Nephron progenitor cell (in vitro differentiated cells): Measurements from ENCODE around the gene CEP57L1.
"Not testable (repeated sequence)": the region's sequence is repeated elsewhere in the genome, so short reads cannot be mapped to it uniquely, and the experiment has no call there.

Experiments used
- DNase-seq: peaks from one replicate; pipeline ENCODE4 v3.0.0; 2021
- H3K27ac Mint-ChIP-seq: 2 replicates; pipeline ENCODE4 v1.8.0; 2021; ENCODE audit warnings: mild to moderate bottlenecking, moderate library complexity, mixed read lengths
- H3K27me3 Mint-ChIP-seq: 2 replicates; pipeline ENCODE4 v1.8.0; 2021; ENCODE audit warnings: mild to moderate bottlenecking, low read depth, mixed read lengths; ENCODE audit not compliant: poor library complexity
- H3K36me3 Mint-ChIP-seq: 2 replicates; pipeline ENCODE4 v1.8.0; 2021; ENCODE audit warnings: low read depth, mixed read lengths
- H3K4me1 Mint-ChIP-seq: 2 replicates; pipeline ENCODE4 v1.8.0; 2021; ENCODE audit warnings: mixed read lengths
- H3K4me3 Mint-ChIP-seq: 2 replicates; pipeline ENCODE4 v1.8.0; 2021; ENCODE audit warnings: mild to moderate bottlenecking, moderate library complexity, mixed read lengths
- H3K9me3 Mint-ChIP-seq: 2 replicates; pipeline ENCODE4 v1.8.0; 2021; ENCODE audit warnings: mild to moderate bottlenecking, moderate library complexity, mixed read lengths
- CTCF ChIP-seq: fragments of 200-600 bp; sonication (generic); IDR thresholded peaks from 2 replicates; pipeline ENCODE4 v1.5.0; 2021; ENCODE audit warnings: antibody characterized with exemption

Gene CEP57L1

GRCh38 chr6:109103942-109104341 lies 8.6 kb downstream of the CEP57L1 start:
- TF ChIP-seq CTCF: no peak

GRCh38 chr6:109104512-109104911 lies 9.2 kb downstream of the CEP57L1 start:
- Mint-ChIP-seq H3K4me3 (no peak overlapping the region), H3K9me3 (peaks cover 3% of the 10 kb centered on the region), H3K27me3 (no peaks in the 10 kb centered on the region), H3K4me1 (no peaks in the 10 kb centered on the region), H3K36me3 (peaks cover 48% of the 10 kb centered on the region), H3K27ac (no peak overlapping the region)
- DNase-seq: no peak
- no peak for TF ChIP-seq CTCF

More at GRCh38 chr6:109103942-109104341, 8.6 kb downstream of the CEP57L1 start:
- Mint-ChIP-seq H3K27me3 (no peaks in the 10 kb centered on the region), H3K27ac (no peak overlapping the region), H3K4me1 (no peaks in the 10 kb centered on the region), H3K4me3 (no peak overlapping the region), H3K9me3 (no peaks in the 10 kb centered on the region), H3K36me3 (peaks cover 47% of the 10 kb centered on the region)
- DNase-seq: no peak

GRCh38 chr6:109105681-109106080 lies 10.4 kb downstream of the CEP57L1 start:
- H3K27ac Mint-ChIP-seq: no peak overlapping the region
- no peak for DNase-seq
- peaks cover 14% of the 10 kb centered on the region for H3K9me3 Mint-ChIP-seq

GRCh38 chr6:109109663-109110062 lies 14.4 kb downstream of the CEP57L1 start:
- H3K4me3 Mint-ChIP-seq, H3K27ac Mint-ChIP-seq, H3K27me3 Mint-ChIP-seq, DNase-seq, H3K4me1 Mint-ChIP-seq: not testable (repeated sequence)
- H3K36me3 Mint-ChIP-seq: peaks cover 48% of the 10 kb centered on the region
- H3K9me3 Mint-ChIP-seq: peaks cover 29% of the 10 kb centered on the region

More at GRCh38 chr6:109105681-109106080, 10.4 kb downstream of the CEP57L1 start:
- Mint-ChIP-seq H3K36me3 (peaks cover 53% of the 10 kb centered on the region), H3K4me1 (no peaks in the 10 kb centered on the region), H3K4me3 (no peak overlapping the region), H3K27me3 (no peaks in the 10 kb centered on the region)
- TF ChIP-seq CTCF: no peak

GRCh38 chr6:109112663-109113062 lies 17.4 kb downstream of the CEP57L1 start:
- H3K27ac Mint-ChIP-seq, H3K4me1 Mint-ChIP-seq, DNase-seq, H3K27me3 Mint-ChIP-seq, H3K4me3 Mint-ChIP-seq: not testable (repeated sequence)
- Mint-ChIP-seq H3K9me3 (peaks cover 29% of the 10 kb centered on the region), H3K36me3 (peaks cover 35% of the 10 kb centered on the region)

- peaks cover 5% of the 10 kb centered on the region for H3K4me1 Mint-ChIP-seq
- peaks cover under 1% of the 10 kb centered on the region for H3K9me3 Mint-ChIP-seq
- no peak for DNase-seq
- TF ChIP-seq CTCF: no peak
- no peak overlapping the region for H3K4me3 Mint-ChIP-seq
- H3K27me3 Mint-ChIP-seq: no peaks in the 10 kb centered on the region
- H3K27ac Mint-ChIP-seq: no peak overlapping the region
- H3K36me3 Mint-ChIP-seq: no peaks in the 10 kb centered on the region
These were observed 22.2 kb downstream of the CEP57L1 start for GRCh38 chr6:109117346-109118035.

- Mint-ChIP-seq H3K27me3 (no peaks in the 10 kb centered on the region), H3K4me3 (no peak overlapping the region), H3K27ac (no peak overlapping the region), H3K36me3 (peaks cover under 1% of the 10 kb centered on the region), H3K4me1 (peaks cover 5% of the 10 kb centered on the region), H3K9me3 (no peaks in the 10 kb centered on the region)
- no peak for TF ChIP-seq CTCF
- DNase-seq: no peak
These were observed 23.0 kb downstream of the CEP57L1 start for GRCh38 chr6:109118337-109118736.
